ENCODE measurements around the gene RAB3GAP1. TPM values are rescaled to one million over a fixed set of nuclear protein-coding genes. Genes with fewer than 3 reads are reported as not detected.
"Not testable (repeated sequence)": the region's sequence is repeated elsewhere in the genome, so short reads cannot be mapped to it uniquely, and the experiment has no call there.

RAB3GAP1 gene
- polyA plus RNA-seq, 1 donor: 42.1 TPM

- no peak overlapping the region for H3K27ac ChIP-seq (ENCODE audit: low read length)
- no peak for DNase-seq
- no peaks in the 10 kb centered on the region for H3K36me3 ChIP-seq (ENCODE audit: control insufficient read depth, insufficient read depth, low read length)
- H3K9me3 ChIP-seq (ENCODE audit: control insufficient read depth, low read depth, low read length): no peaks in the 10 kb centered on the region
- no peaks in the 10 kb centered on the region for H3K4me1 ChIP-seq (ENCODE audit: control insufficient read depth, insufficient read depth, low read length)
- no peaks in the 10 kb centered on the region for H3K27me3 ChIP-seq (ENCODE audit: control insufficient read depth, insufficient read depth, low read length)
- 68% methylated on average over 7 of the region's 10 CpGs for WGBS (ENCODE audit: insufficient coverage, low lambda C conversion rate)
- H3K4me3 ChIP-seq (ENCODE audit: low read length): no peak overlapping the region
Measured at GRCh38 chr2:135022952-135023880, 28.9 kb upstream of the RAB3GAP1 start.

GRCh38 chr2:135023886-135024485 is 28.1 kb upstream of the RAB3GAP1 start:
- H3K4me3 ChIP-seq (ENCODE audit: low read length): no peak overlapping the region
- DNase-seq: no peak
- WGBS (ENCODE audit: insufficient coverage, low lambda C conversion rate): 80% methylated on average over 2 of the region's 5 CpGs
- H3K4me1 ChIP-seq (ENCODE audit: control insufficient read depth, insufficient read depth, low read length): no peaks in the 10 kb centered on the region
- H3K27me3 ChIP-seq (ENCODE audit: control insufficient read depth, insufficient read depth, low read length): no peaks in the 10 kb centered on the region
- H3K36me3 ChIP-seq (ENCODE audit: control insufficient read depth, insufficient read depth, low read length): no peaks in the 10 kb centered on the region
- no peak overlapping the region for H3K27ac ChIP-seq (ENCODE audit: low read length)
- H3K9me3 ChIP-seq (ENCODE audit: control insufficient read depth, low read depth, low read length): no peaks in the 10 kb centered on the region

- Histone ChIP-seq H3K9me3 (ENCODE audit: control insufficient read depth, low read depth, low read length) (no peaks in the 10 kb centered on the region), H3K4me3 (ENCODE audit: low read length) (no peak overlapping the region), H3K4me1 (ENCODE audit: control insufficient read depth, insufficient read depth, low read length) (no peaks in the 10 kb centered on the region), H3K27ac (ENCODE audit: low read length) (no peak overlapping the region), H3K36me3 (ENCODE audit: control insufficient read depth, insufficient read depth, low read length) (no peaks in the 10 kb centered on the region), H3K27me3 (ENCODE audit: control insufficient read depth, insufficient read depth, low read length) (no peaks in the 10 kb centered on the region)
- no peak for DNase-seq
- no CpG with 5 or more reads among the region's 2 CpGs for WGBS (ENCODE audit: insufficient coverage, low lambda C conversion rate)
Measured at GRCh38 chr2:135029481-135030134, 22.5 kb upstream of the RAB3GAP1 start.

- no peak overlapping the region for H3K27ac ChIP-seq (ENCODE audit: low read length)
- H3K9me3 ChIP-seq (ENCODE audit: control insufficient read depth, low read depth, low read length): no peaks in the 10 kb centered on the region
- H3K36me3 ChIP-seq (ENCODE audit: control insufficient read depth, insufficient read depth, low read length): no peaks in the 10 kb centered on the region
- H3K4me1 ChIP-seq (ENCODE audit: control insufficient read depth, insufficient read depth, low read length): no peaks in the 10 kb centered on the region
- no peak overlapping the region for H3K4me3 ChIP-seq (ENCODE audit: low read length)
- no CpG with 5 or more reads among the region's 1 CpG for WGBS (ENCODE audit: insufficient coverage, low lambda C conversion rate)
- peak in 1 of 2 donors; percentile 11 for DNase-seq
- no peaks in the 10 kb centered on the region for H3K27me3 ChIP-seq (ENCODE audit: control insufficient read depth, insufficient read depth, low read length)
Measured at GRCh38 chr2:135030826-135031225, 21.3 kb upstream of the RAB3GAP1 start.

- H3K4me3 ChIP-seq (ENCODE audit: low read length); DNase-seq; H3K36me3 ChIP-seq (ENCODE audit: control insufficient read depth, insufficient read depth, low read length); H3K27me3 ChIP-seq (ENCODE audit: control insufficient read depth, insufficient read depth, low read length); H3K4me1 ChIP-seq (ENCODE audit: control insufficient read depth, insufficient read depth, low read length); H3K9me3 ChIP-seq (ENCODE audit: control insufficient read depth, low read depth, low read length); H3K27ac ChIP-seq (ENCODE audit: low read length): not testable (repeated sequence)
- WGBS (ENCODE audit: insufficient coverage, low lambda C conversion rate): no CpG with 5 or more reads among the region's 33 CpGs
Measured at GRCh38 chr2:135033216-135033615, 18.9 kb upstream of the RAB3GAP1 start.

- Histone ChIP-seq H3K36me3 (ENCODE audit: control insufficient read depth, insufficient read depth, low read length) (no peaks in the 10 kb centered on the region), H3K4me3 (ENCODE audit: low read length) (no peak overlapping the region), H3K9me3 (ENCODE audit: control insufficient read depth, low read depth, low read length) (no peaks in the 10 kb centered on the region), H3K27ac (ENCODE audit: low read length) (no peak overlapping the region), H3K4me1 (ENCODE audit: control insufficient read depth, insufficient read depth, low read length) (no peaks in the 10 kb centered on the region), H3K27me3 (ENCODE audit: control insufficient read depth, insufficient read depth, low read length) (no peaks in the 10 kb centered on the region)
- no peak for DNase-seq
- WGBS (ENCODE audit: insufficient coverage, low lambda C conversion rate): no CpG with 5 or more reads among the region's 3 CpGs
Measured at GRCh38 chr2:135037831-135038230, 14.3 kb upstream of the RAB3GAP1 start.

GRCh38 chr2:135043345-135043744 is 8.7 kb upstream of the RAB3GAP1 start:
- no peak for DNase-seq
- WGBS (ENCODE audit: insufficient coverage, low lambda C conversion rate): no CpG with 5 or more reads among the region's 2 CpGs

GRCh38 chr2:135047300-135047699 is 4.8 kb upstream of the RAB3GAP1 start, which contains the start of gene MAP3K19:
Gene MAP3K19, minus strand, starts transcription at chr2:135047447. Its CDS starts 22,800 bp downstream, at chr2:135024647.
- H3K27me3 ChIP-seq (ENCODE audit: control insufficient read depth, insufficient read depth, low read length): no peaks in the 10 kb centered on the region
- peak in 1 of 2 donors; percentile 12 for DNase-seq
- H3K4me3 ChIP-seq (ENCODE audit: low read length): no peak within 1 kb of the TSS
- no peaks in the 10 kb centered on the region for H3K9me3 ChIP-seq (ENCODE audit: control insufficient read depth, low read depth, low read length)
- H3K4me1 ChIP-seq (ENCODE audit: control insufficient read depth, insufficient read depth, low read length): no peaks in the 10 kb centered on the region
- H3K36me3 ChIP-seq (ENCODE audit: control insufficient read depth, insufficient read depth, low read length): no peaks in the 10 kb centered on the region
- no peak within 1 kb of the TSS for H3K27ac ChIP-seq (ENCODE audit: low read length)

More at GRCh38 chr2:135043345-135043744, 8.7 kb upstream of the RAB3GAP1 start:
- no peak overlapping the region for H3K27ac ChIP-seq (ENCODE audit: low read length)
- no peak overlapping the region for H3K4me3 ChIP-seq (ENCODE audit: low read length)
- no peaks in the 10 kb centered on the region for H3K27me3 ChIP-seq (ENCODE audit: control insufficient read depth, insufficient read depth, low read length)
- H3K4me1 ChIP-seq (ENCODE audit: control insufficient read depth, insufficient read depth, low read length): no peaks in the 10 kb centered on the region
- no peaks in the 10 kb centered on the region for H3K36me3 ChIP-seq (ENCODE audit: control insufficient read depth, insufficient read depth, low read length)
- no peaks in the 10 kb centered on the region for H3K9me3 ChIP-seq (ENCODE audit: control insufficient read depth, low read depth, low read length)

GRCh38 chr2:135048122-135048521 is 4.0 kb upstream of the RAB3GAP1 start:
- Histone ChIP-seq H3K36me3 (ENCODE audit: control insufficient read depth, insufficient read depth, low read length) (no peaks in the 10 kb centered on the region), H3K4me3 (ENCODE audit: low read length) (no peak overlapping the region), H3K27ac (ENCODE audit: low read length) (no peak overlapping the region), H3K9me3 (ENCODE audit: control insufficient read depth, low read depth, low read length) (no peaks in the 10 kb centered on the region), H3K27me3 (ENCODE audit: control insufficient read depth, insufficient read depth, low read length) (no peaks in the 10 kb centered on the region), H3K4me1 (ENCODE audit: control insufficient read depth, insufficient read depth, low read length) (no peaks in the 10 kb centered on the region)
- DNase-seq: no peak
- WGBS (ENCODE audit: insufficient coverage, low lambda C conversion rate): no CpG with 5 or more reads among the region's 6 CpGs

- no CpG with 5 or more reads among the region's 3 CpGs for WGBS (ENCODE audit: insufficient coverage, low lambda C conversion rate)
- DNase-seq: no peak
Measured at GRCh38 chr2:135050132-135050531, 2.0 kb upstream of the RAB3GAP1 start.

More at GRCh38 chr2:135050132-135050531, 2.0 kb upstream of the RAB3GAP1 start:
- H3K4me1 ChIP-seq (ENCODE audit: control insufficient read depth, insufficient read depth, low read length): no peaks in the 10 kb centered on the region
- H3K27ac ChIP-seq (ENCODE audit: low read length): no peak overlapping the region
- H3K36me3 ChIP-seq (ENCODE audit: control insufficient read depth, insufficient read depth, low read length): no peaks in the 10 kb centered on the region
- H3K27me3 ChIP-seq (ENCODE audit: control insufficient read depth, insufficient read depth, low read length): no peaks in the 10 kb centered on the region
- no peak overlapping the region for H3K4me3 ChIP-seq (ENCODE audit: low read length)
- H3K9me3 ChIP-seq (ENCODE audit: control insufficient read depth, low read depth, low read length): no peaks in the 10 kb centered on the region

Data from large intestine (tissue), 3 donors.